ENCODE results near the gene LDAH. TPM values are rescaled to one million over a fixed set of nuclear protein-coding genes. Genes with fewer than 3 reads are reported as not detected.
"Not testable (repeated sequence)": the region's sequence is repeated elsewhere in the genome, so short reads cannot be mapped to it uniquely, and the experiment has no call there.

The LDAH gene
- total and polyA plus RNA-seq, 2 donors (not counting 3 experiments of a cell fraction or from before 2014, with no cell fraction given), result 12.3 to 24.0 TPM

GRCh38 chr2:20716164-20716563 is 106.7 kb downstream of the LDAH start:
- H3K36me3 ChIP-seq (ENCODE audit: control insufficient read depth in 2 of 2, extremely low read depth in 1 of 2, insufficient read depth in 2 of 2, low read length in 2 of 2); FAIRE-seq; DNase-seq (ENCODE audit: low read depth, low spot score); H3K4me2 ChIP-seq (ENCODE audit: insufficient read depth, low read length); H3K27me3 ChIP-seq (ENCODE audit: control insufficient read depth in 2 of 2, insufficient read depth in 2 of 2, low read length in 2 of 2); H3K4me1 ChIP-seq (ENCODE audit: control insufficient read depth, extremely low read depth, insufficient read depth, low read length); CTCF ChIA-PET; H3K79me2 ChIP-seq (ENCODE audit: control insufficient read depth, insufficient read depth, low read length); H3K4me3 ChIP-seq (replicated peaks in 1 of 3; ENCODE audit: insufficient read depth in 1 of 3, low read depth in 1 of 3, low read length in 3 of 3); H3K9ac ChIP-seq (replicated peaks; ENCODE audit: extremely low read depth, insufficient read depth, low read length); H2AFZ ChIP-seq (ENCODE audit: low read depth, low read length); H3K9me3 ChIP-seq (replicated peaks; ENCODE audit: control insufficient read depth, insufficient read depth, low read length); intact Hi-C loops (cut with micrococcal nuclease); BruUV-seq (replicated peaks); H3K27ac ChIP-seq (ENCODE audit: insufficient read depth, low read depth, low read length); POLR2A ChIA-PET; H3K9me1 ChIP-seq (replicated peaks; ENCODE audit: control insufficient read depth, extremely low read depth, insufficient read depth, low read length); dilution Hi-C loops (cut with MboI; ENCODE audit: extremely low pct_ligation_motif_present, low sequenced_read_pairs); H4K20me1 ChIP-seq (replicated peaks; ENCODE audit: control insufficient read depth, extremely low read depth, insufficient read depth, low read length): not testable (repeated sequence)

- POLR2A ChIA-PET; H3K4me2 ChIP-seq (ENCODE audit: insufficient read depth, low read length); H3K27me3 ChIP-seq (ENCODE audit: control insufficient read depth in 2 of 2, insufficient read depth in 2 of 2, low read length in 2 of 2); H3K4me3 ChIP-seq (replicated peaks in 1 of 3; ENCODE audit: insufficient read depth in 1 of 3, low read depth in 1 of 3, low read length in 3 of 3); FAIRE-seq; BruUV-seq (replicated peaks); H3K9me1 ChIP-seq (replicated peaks; ENCODE audit: control insufficient read depth, extremely low read depth, insufficient read depth, low read length); dilution Hi-C loops (cut with MboI; ENCODE audit: extremely low pct_ligation_motif_present, low sequenced_read_pairs); DNase-seq (ENCODE audit: low read depth, low spot score); H3K9me3 ChIP-seq (replicated peaks; ENCODE audit: control insufficient read depth, insufficient read depth, low read length); H3K36me3 ChIP-seq (ENCODE audit: control insufficient read depth in 2 of 2, extremely low read depth in 1 of 2, insufficient read depth in 2 of 2, low read length in 2 of 2); H3K9ac ChIP-seq (replicated peaks; ENCODE audit: extremely low read depth, insufficient read depth, low read length); H4K20me1 ChIP-seq (replicated peaks; ENCODE audit: control insufficient read depth, extremely low read depth, insufficient read depth, low read length); intact Hi-C loops (cut with micrococcal nuclease); H2AFZ ChIP-seq (ENCODE audit: low read depth, low read length); CTCF ChIA-PET; H3K4me1 ChIP-seq (ENCODE audit: control insufficient read depth, extremely low read depth, insufficient read depth, low read length); H3K27ac ChIP-seq (ENCODE audit: insufficient read depth, low read depth, low read length); H3K79me2 ChIP-seq (ENCODE audit: control insufficient read depth, insufficient read depth, low read length): not testable (repeated sequence)
Measured at GRCh38 chr2:20714412-20714811, 108.5 kb downstream of the LDAH start.

- DNase-seq (ENCODE audit: low read depth, low spot score); H3K79me2 ChIP-seq (ENCODE audit: control insufficient read depth, insufficient read depth, low read length); H3K27ac ChIP-seq (ENCODE audit: insufficient read depth, low read depth, low read length); POLR2A ChIA-PET; H2AFZ ChIP-seq (ENCODE audit: low read depth, low read length); FAIRE-seq; BruUV-seq (replicated peaks); H4K20me1 ChIP-seq (replicated peaks; ENCODE audit: control insufficient read depth, extremely low read depth, insufficient read depth, low read length); H3K36me3 ChIP-seq (ENCODE audit: control insufficient read depth in 2 of 2, extremely low read depth in 1 of 2, insufficient read depth in 2 of 2, low read length in 2 of 2); intact Hi-C loops (cut with micrococcal nuclease); H3K4me1 ChIP-seq (ENCODE audit: control insufficient read depth, extremely low read depth, insufficient read depth, low read length); H3K4me3 ChIP-seq (replicated peaks in 1 of 3; ENCODE audit: insufficient read depth in 1 of 3, low read depth in 1 of 3, low read length in 3 of 3); H3K4me2 ChIP-seq (ENCODE audit: insufficient read depth, low read length); H3K9me3 ChIP-seq (replicated peaks; ENCODE audit: control insufficient read depth, insufficient read depth, low read length); H3K9ac ChIP-seq (replicated peaks; ENCODE audit: extremely low read depth, insufficient read depth, low read length); dilution Hi-C loops (cut with MboI; ENCODE audit: extremely low pct_ligation_motif_present, low sequenced_read_pairs); H3K27me3 ChIP-seq (ENCODE audit: control insufficient read depth in 2 of 2, insufficient read depth in 2 of 2, low read length in 2 of 2); H3K9me1 ChIP-seq (replicated peaks; ENCODE audit: control insufficient read depth, extremely low read depth, insufficient read depth, low read length); CTCF ChIA-PET: not testable (repeated sequence)
Measured at GRCh38 chr2:20713585-20713984, 109.3 kb downstream of the LDAH start.

GRCh38 chr2:20711641-20712040 is 111.3 kb downstream of the LDAH start:
- H3K4me2 ChIP-seq (ENCODE audit: insufficient read depth, low read length); intact Hi-C loops (cut with micrococcal nuclease); H3K27ac ChIP-seq (ENCODE audit: insufficient read depth, low read depth, low read length); BruUV-seq (replicated peaks); H3K9me1 ChIP-seq (replicated peaks; ENCODE audit: control insufficient read depth, extremely low read depth, insufficient read depth, low read length); H3K4me1 ChIP-seq (ENCODE audit: control insufficient read depth, extremely low read depth, insufficient read depth, low read length); H3K36me3 ChIP-seq (ENCODE audit: control insufficient read depth in 2 of 2, extremely low read depth in 1 of 2, insufficient read depth in 2 of 2, low read length in 2 of 2); POLR2A ChIA-PET; H3K9me3 ChIP-seq (replicated peaks; ENCODE audit: control insufficient read depth, insufficient read depth, low read length); H4K20me1 ChIP-seq (replicated peaks; ENCODE audit: control insufficient read depth, extremely low read depth, insufficient read depth, low read length); H2AFZ ChIP-seq (ENCODE audit: low read depth, low read length); H3K9ac ChIP-seq (replicated peaks; ENCODE audit: extremely low read depth, insufficient read depth, low read length); dilution Hi-C loops (cut with MboI; ENCODE audit: extremely low pct_ligation_motif_present, low sequenced_read_pairs); H3K27me3 ChIP-seq (ENCODE audit: control insufficient read depth in 2 of 2, insufficient read depth in 2 of 2, low read length in 2 of 2); DNase-seq (ENCODE audit: low read depth, low spot score); FAIRE-seq; H3K4me3 ChIP-seq (replicated peaks in 1 of 3; ENCODE audit: insufficient read depth in 1 of 3, low read depth in 1 of 3, low read length in 3 of 3); H3K79me2 ChIP-seq (ENCODE audit: control insufficient read depth, insufficient read depth, low read length): not testable (repeated sequence)
- CTCF ChIA-PET, result interaction anchor here (1.0 to 1.1 kb wide), 2 partner anchors 13 to 50 kb away, joined by 3 to 4 read pairs; no protein-coding TSS in a partner anchor

All from endothelial cell of umbilical vein (primary cell).